ENCODE measurements around the gene ISL2.

DNA sequence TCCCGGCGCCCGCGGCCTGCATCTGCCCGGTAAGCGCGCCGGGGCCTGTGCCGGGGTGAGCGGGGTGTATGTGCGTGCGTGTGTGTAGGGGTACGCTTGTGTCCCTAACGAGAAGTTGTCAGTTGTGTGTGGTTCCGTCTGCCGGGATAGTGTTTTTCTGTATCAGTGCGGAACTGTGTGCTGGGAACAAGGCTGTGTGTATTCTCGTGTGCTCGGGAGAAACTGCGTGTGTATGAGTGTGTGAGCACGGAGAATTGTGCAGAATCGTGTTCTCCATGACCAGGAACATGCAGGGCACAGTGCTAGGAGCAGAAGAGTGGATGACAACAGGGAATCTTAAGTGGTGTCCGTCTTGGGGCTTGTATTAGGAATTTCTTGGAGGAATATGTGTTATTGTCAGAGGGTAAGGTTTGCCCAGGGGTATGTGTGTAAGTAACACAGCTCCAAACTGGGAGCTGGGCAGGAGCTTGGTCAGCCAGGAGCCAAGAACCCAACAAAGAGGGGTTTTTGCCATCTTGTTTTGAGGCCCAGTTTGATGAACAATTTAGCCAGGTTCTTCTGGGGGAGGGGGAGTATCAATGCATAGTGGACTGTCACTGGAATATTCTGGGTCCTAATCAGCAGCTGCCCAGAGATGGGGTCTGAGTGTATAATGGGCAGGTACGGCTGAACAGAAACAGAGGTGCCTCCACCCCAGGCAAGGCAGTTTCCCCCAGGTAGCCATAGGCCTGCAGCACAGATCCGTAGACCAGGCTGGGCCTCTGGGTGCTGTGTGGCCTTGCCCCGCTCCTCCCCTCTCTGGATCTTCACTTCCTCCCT lies 2.1 kb downstream of the ISL2 start:
- TF ChIP-seq YY1 (IDR thresholded peaks at IDR 0.05; ENCODE audit: insufficient read depth, insufficient read length), result no peak
- TF ChIP-seq ZNF274 (IDR thresholded peaks at IDR 0.05; ENCODE audit: low read depth, low read length), result no peak
